Stimulated activated CD8-positive, alpha-beta memory T cell treated with anti-CD3 and anti-CD28 coated beads, Interleukin-7, amount 100 ng/mL, for 4 hours (primary cell): Measurements from ENCODE around the gene RAD9B.
"Not testable (repeated sequence)": the region's sequence is repeated elsewhere in the genome, so short reads cannot be mapped to it uniquely, and the experiment has no call there.

Source experiments
- DNase-seq, 2 donors: peaks; one replicate each; pipeline ENCODE4 v3.0.0-alpha.2; 2020; ENCODE audit warnings: low read depth in 2 of 2

Gene RAD9B

DNA sequence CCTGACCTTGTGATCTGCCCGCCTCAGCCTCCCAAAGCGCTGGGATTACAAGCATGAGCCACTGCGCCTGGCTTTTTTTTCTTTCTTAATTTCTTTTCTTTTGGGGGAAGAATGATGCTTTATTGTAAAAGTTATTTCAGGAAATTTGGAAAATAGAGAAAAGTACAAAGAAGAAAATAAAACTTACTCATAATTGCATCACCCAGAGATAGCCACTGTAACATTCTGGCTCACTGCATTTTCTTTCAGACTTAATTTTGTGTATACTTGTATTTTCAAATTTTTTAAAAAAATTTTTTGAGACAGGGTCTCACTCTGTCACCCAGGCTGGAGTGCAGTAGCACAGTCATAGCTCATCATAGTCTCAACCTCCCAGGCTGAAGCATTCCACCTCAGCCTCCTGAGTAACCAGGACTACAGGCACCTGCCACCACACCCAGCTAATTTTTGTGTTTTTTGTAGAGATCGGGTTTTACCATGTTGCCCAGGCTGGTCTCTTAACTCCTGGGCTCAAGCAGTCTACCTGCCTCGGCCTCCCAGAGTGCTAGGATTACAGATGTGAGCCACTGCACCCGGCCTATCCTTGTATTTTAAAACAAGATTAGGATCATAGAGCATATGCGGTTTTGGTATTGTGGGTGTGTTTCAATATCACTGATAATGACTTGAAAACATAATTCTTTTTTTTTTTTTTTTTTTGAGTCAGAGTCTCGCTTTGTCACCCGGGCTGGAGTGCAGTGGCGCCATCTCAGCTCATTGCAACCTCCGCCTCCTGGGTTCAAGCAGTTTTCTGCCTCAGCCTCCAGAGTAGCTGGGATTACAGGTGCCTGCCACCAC is 19.0 kb downstream of the RAD9B start:
- not testable (repeated sequence) for DNase-seq

DNA sequence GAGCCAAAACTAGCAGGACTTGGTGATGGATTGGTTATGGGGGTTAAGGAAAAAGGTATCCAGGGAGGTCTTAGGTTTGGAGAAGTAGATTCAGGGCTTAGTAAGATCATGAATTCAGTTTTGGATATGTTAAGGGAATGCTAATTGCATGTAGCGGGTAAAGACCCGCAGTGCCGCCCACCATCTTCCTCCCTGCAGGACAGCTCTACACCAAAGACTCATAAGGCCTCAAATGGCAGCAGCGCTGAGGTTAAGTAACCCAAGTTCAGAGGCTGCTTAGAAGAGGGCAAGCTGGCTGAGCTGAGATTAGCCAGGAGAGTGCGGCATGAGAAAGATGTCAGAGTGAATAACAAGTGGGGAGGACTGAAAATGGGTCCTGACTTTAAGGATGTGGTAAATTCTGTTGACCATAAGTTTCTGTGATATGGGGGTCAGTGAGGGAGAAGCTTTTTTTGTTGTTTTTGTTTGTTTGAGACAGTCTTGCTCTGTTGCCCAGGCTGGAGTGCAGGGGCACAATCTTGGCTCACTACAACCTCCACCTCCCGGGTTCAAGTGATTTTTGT is 26.2 kb downstream of the RAD9B start:
- DNase-seq: no peak

DNA sequence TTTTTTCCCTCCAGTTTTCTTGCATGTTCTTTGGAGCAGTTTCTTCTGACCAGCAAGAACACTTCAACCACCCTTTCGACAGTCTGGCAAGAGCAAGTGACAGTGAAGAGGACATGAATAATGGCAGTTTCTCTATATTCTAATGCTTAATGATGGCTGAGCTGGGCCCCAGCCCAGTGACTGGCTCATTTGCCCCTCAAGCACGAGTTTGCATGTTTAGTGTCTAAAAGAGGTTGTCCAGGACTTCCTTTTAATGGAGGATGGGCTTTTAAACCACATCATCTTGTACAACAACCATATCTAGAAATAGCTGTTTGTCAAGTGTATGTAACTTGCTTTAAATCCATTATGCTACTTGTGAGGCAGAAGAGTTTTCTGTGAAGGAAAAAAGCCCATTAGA is 28.4 kb downstream of the RAD9B start:
- no peak for DNase-seq

DNA sequence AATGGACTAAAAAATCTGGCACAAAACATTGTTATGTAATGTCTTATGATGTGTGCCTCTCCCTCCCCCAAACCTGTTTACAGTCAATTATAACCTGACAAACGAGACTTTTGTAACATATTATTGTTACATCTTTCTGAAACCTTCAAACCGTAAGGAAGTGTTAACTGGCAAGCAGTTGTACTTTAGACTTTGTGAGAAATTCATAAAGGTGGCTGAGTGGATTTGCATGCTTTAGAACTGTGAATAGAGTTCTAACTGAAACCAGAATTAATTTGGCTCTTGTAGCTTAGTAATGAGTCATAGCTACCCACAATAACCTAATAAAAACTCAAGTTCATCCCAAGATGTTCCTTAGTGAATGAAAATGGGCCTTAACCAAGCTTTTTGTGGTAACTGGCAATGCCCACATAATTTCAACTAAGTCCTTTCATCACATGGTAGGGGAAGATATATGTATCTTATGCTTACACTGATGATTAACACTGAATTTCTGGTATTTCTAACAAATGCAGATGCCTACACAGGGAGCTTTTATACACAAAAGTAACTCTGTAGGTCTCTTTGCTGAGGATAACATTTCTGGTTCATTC is 29.7 kb downstream of the RAD9B start:
- no peak for DNase-seq

DNA sequence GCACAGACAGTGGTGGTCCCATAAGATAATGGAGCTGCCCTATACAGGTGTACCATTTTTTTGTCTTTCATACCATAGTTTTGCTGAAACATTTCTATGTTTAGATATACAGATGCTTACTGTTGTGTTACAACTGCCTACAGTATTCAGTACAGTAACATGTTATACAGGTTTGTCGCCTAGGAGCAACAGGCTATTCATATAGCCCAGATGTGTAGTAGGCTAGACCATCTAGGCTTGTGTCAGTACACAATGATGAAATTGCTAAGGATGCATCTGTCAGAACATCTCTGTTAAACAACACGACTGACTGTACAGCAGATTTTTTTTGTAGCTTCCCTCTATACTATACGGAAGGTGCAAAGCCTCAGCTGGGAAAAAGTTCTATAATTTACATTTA is 30.5 kb downstream of the RAD9B start:
- no peak for DNase-seq

DNA sequence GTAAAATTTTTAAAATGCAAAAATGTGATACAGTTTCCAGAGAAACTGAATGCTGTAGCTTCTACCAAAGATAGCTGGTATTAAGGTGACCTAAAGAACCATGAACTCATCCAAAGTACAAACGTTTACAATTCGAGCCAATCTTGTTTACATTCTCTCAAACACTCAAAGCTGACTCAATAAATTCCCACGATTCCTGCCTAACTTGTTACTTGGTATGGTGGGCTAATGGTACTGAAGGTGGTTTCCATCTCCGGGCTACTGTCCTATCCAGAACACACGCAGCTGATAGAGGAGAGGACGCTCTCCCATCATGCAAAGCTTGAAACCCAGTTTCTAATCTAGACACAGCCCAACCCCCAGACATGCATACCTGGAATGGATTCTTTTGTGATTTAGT is 31.5 kb downstream of the RAD9B start:
- DNase-seq: no peak

DNA sequence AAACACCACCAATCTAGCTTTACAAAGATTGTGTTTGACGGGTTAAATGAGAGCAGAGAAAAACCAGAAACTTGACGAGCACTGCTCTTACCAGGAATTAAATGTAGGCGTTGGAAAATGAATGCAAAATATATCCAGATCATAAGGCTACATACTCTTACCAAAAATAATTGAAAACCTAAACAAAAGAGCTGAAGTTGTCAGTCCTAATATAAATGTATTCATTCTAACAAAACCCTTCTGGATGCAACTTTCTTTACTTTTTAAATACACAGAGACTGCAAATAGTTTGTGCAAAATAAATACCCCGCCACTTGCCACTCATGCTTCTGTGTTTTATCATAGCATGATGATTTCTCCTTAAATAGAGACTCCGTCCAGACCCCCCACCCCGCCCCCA is 32.7 kb downstream of the RAD9B start:
- DNase-seq: no peak

DNA sequence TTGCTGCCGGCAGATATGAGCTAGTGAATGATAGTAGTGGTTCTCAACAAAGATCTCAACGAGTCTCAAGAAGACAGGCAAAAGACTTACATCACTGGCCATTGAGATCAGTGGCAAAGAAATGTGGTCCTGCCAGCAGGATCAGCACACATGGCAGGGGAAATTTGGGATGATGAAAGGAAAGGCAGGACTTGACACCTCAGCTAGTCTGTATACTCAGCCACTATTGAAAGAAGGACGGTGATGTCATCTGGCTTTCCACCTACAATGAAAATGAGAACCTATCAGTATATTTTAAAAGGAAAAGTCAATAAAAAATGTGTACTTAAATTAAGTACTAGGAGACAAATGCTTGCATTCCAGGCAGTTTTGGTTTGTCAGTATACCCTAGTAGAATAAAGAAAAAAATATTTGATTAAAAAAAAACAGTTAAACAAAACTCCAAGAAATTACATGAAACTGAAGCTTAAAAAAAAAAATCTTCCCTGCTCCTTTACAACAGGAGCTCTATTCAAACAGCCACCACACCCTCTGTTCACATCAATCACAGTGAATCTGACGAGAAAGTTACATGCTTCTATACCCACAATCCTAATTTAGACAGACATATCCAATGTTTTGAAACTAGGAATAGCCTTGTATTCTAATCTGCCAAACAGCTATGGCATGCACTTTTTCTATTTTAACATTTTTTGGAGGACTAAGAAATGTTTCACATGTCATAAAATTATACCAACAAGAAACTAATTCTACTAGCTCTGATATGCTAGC is 34.9 kb downstream of the RAD9B start:
- DNase-seq: no peak

DNA sequence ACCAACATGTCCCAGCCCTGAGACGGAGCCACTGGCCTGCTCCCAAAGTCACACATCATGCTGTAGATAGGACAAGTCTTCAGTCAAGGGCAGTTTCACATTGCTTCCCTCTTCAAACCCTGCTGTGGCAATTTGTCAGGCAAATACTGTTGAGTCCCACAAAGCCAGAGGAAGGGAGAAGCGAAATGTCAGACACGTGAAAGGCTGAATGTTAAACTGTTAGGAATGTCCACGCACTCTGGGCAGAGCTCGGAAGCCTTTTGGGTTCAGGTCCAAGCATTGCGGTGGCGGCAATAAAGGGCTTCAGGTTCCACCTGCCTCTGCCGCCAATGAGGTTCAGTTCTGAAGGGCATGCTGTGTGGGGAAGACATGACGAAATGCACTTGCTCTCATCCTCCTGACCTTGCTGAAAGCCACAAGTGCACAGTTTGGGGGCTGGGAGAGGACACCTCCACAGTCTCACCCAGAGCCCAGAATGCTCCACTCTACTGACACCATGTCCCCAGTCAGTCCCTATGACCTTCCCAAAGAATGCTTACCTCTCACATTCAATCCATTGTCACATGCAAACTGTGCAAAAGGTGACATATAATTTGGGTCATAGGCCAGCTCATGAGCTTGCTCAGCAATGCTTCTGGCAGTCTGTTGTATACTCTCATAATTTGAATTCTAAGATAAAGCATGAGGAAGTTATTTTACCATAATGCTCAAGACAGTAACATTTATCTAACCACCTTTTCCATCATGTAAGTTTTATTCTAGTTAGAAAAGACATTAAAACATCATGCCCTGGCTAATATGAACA is 35.7 kb downstream of the RAD9B start:
- DNase-seq: no peak

DNA sequence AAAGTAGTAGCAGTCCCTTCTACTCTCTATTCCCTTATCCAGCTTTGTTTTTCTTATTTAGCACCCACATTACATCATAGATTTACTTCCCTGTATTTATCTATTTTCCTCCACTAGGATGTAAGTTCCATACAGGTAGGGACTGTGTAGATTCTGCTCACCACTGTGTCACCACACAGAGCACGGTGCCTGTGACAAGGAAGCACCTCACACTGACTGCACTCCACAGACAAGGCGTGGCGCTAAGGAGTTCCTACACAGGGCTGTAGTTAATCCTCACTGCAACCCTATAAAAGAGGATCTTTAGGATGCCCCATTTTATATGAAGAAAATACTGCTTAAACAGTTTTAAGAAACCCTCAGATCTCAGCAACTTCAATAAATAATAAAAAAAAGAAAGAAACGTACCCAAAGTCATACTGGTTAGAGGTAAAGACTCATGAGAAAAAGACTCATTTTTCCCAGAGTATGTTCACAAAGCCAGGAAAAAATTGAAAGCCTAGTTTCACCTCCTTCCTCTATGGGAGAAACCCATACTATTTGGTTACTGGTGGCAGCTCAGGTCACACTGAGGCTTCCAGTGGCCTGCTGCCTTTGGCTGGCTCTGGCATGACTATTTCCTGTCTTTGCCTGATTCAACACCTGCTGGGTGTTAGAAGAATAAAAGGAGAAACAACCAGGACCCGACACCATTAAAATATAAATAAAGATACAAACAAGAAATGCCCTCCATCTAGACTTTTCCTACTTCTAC is 36.9 kb downstream of the RAD9B start:
- no peak for DNase-seq

DNA sequence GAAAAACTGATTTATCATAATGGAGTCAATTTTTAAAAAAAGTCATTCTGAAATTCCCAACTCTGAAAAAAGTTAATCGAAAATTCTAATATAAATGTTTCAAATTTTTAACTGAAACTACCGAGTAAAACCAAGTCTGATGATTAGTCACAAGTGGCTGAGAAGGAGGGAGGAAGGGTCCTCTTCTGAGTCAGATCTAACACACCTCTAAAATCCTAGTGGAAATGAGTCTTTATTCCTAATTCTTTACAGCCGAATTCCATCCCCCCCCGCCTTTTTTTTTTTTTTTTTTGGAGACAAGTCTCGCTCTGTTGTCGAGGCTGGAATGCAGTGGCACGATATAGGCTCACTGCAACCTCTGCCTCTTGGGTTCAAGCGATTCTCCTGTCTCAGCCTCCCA is 37.9 kb downstream of the RAD9B start:
- no peak for DNase-seq

DNA sequence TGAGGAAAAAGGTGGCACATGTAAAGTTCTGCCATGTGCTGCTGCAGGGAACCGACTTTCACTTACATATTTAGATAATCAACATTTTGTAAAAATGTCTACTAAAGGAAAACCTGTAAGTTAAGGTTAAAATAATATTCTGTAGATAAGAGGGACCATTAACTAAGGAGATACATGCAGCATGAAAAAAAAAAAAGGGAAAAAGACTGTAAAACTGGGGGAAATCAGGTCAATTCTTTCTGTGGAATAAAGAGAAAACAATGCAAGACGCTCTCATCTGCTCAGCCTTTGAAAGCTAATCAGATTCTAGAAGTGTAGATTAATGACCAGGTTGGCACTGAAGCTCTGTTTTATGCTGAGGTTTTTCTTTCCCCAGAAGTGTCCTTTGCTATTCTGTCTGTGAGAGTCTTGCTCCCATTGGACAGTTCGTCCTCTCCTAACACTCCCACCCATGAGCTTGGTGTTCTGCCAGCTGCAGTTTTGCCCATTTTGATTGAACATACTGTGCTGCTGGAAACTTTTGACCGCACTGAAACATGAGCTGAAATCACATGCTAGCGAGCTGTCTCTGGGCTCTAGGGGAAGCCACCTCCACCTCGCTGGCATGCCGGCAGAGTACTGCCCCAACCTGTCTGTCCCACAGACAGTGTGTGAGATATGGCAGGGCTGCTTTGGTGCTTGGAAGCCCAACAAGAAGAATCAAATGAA is 41.3 kb downstream of the RAD9B start:
- DNase-seq: no peak

DNA sequence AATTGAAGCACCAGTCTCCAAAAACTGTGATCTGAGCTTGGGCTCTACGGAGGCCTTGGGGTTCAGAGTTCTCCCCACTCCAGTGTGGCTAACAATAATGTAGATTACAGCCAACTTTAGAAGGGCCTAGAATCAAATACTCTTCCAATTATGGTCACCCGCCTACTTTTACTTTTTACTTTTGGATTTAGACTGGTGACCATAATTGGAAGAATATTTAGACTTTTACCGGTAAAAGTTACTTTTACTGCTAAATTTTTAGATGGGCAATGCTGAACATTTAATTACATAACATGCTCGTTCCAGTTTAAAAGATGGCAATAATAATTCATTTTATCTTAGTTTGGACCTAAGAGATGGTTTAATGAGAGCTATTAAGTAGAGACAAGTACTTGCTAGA is 41.8 kb downstream of the RAD9B start:
- no peak for DNase-seq

DNA sequence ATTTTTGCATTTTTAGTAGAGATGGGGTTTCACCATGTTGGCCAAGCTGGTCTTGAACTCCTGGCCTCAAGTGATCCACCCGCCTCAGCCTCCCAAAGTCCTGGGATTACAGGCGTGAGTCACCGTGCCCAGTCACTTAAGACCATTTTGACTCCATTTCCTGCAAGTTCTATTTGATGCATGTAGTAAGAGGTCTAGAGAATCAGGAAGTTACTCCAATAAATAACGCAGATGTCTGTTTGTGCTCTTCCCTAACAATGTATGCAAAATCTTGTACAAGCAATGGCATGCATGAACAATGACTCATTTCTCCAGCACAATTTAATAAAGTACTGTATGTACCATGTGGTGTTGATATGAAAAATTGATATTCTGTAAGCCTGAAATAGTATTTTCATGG is 43.1 kb downstream of the RAD9B start:
- DNase-seq: not testable (repeated sequence)

DNA sequence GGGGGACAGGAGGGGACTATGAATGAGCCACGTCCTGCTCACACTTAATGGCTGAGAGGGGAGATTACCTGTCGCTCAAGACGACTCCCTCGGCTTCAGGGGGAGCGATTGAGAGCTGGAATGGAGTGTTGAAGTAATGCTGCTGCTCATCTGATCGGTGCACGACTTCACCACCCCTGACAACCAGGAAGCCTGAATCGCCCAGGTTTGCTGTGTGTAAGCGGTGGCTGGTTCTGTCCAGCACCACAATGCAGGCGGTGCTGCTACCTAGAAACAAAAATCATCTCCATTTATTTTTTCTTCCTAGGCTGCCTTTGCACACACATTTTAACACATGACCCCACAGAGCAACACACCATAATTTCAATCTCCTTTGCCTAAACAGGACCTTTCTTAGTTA is 43.7 kb downstream of the RAD9B start:
- DNase-seq: no peak

DNA sequence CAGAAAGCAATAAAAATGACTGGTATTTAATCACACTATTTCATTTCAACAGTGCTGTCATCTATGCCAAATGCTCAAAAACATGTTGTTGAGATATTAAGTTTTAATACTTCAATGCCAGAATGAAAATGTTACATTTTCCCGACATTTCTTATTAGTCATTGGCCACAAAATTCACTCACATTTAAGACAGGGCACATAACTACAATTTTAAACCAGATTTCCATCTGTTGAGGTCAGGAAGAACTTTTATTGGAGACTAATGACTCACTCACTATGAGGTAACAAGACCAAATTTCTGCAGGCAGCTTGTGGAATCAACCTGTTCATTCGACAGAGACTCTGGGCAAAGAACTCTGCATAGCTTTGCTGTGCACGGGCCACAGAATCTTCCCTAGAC is 44.2 kb downstream of the RAD9B start:
- DNase-seq: no peak

DNA sequence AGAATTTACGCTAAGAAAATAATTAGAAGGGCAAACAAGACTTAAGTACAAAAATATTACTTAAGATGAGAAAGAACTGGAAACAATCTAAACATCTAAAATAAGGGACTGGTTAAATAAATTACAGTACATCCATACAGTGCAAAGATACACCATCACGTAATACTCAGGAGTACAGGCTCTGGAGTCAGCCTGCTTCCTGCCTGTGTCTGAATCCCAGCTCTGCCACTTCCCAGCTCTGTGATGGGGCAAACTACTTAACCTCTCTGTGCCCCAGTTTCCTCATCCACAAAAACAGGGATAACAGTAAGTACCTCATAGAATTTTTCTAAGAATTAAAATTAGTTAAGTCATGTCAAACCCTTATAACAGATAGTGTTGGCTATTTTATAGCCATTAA is 45.0 kb downstream of the RAD9B start:
- no peak for DNase-seq

DNA sequence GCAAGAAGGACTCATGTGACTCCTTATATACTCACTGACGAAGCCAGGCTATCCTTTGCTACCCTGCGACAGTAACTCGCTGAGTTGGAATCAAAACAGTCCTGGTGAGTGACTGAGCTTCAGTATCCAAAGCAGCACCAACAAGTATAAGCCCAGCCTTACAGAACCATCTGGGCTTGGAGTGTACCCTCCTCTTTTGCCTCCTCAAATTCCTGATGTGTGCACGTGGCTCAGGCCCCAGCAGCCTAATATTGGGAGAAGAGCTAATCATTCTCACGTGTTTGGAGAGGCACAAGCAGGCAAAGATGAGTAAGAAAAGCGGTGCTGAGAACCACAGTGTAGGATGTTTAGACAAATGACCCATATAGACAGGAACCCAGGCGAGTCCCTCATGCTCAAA is 46.5 kb downstream of the RAD9B start:
- DNase-seq: no peak

DNA sequence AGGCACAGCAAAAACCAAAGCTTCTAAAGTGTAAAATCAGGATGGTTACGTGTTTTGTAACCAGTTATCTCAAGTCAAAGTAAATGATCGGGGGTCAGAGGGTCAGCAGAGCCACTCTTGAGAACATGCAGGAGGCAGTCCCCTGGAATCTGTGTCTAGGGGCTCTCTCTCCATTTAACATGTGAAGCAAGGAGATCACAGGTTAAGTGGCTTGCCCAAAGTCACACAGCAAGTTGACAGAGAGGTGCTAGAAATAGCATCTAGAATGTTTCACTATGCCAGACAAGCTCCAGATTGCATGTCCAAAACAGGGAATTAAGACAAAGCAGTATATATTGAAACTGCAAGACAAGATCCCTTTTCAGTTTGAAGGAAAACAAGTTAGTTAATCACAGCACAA is 47.6 kb downstream of the RAD9B start:
- DNase-seq: no peak

DNA sequence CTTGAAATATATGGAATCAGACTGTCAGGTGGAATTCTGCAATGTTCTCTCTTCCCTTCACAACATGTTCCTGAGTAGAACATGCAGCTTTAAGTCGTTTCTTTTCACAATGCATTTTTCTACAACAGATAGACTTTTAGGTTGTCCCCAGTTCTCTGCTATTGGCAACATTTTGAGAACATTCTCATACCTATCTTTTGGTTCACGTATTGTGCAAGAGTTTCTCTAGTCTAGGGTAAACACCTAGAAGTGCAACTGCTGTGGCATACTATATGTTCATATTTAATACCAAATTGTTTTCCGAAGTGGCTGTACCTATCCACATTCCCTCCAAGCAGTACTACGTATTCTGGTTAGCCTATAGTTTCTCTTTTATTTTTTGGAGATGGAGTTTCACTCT is 48.9 kb downstream of the RAD9B start:
- no peak for DNase-seq
